Caco-2 (cell line): Measurements from ENCODE around the gene PAX7. TPM values are rescaled to one million over a fixed set of nuclear protein-coding genes. Genes with fewer than 3 reads are reported as not detected.

ENCODE experiments used
- BruUV-seq: library from RNA; stranded (reverse); fragments of 400-500 nt; replicated peaks from 2 replicates; lab custom pipeline; 2021; lab: Mats Ljungman, UMichigan
- CTCF ChIA-PET: fragments of 300-600 bp; sonication (Branson Sonifier 250); formaldehyde crosslinking; loops from one replicate; lab custom pipeline; 2022; ENCODE audit warnings: antibody characterized with exemption; lab: Charles Lee
- POLR2A ChIA-PET: fragments of 300-600 bp; sonication (Branson Sonifier 250); formaldehyde crosslinking; loops from one replicate; lab custom pipeline; 2022; ENCODE audit warnings: antibody characterized with exemption; lab: Charles Lee
- DNase-seq, 2 experiments: peaks; one replicate each; pipeline versions ENCODE4 v3.0.0 to v3.0.0-alpha.2; 2020 to 2022
- H3K27me3 ChIP-seq: replicated peaks from 2 replicates; pipeline ENCODE4 v1.6.0; 2011; ENCODE audit warnings: low read length; ENCODE audit not compliant: control insufficient read depth, insufficient read depth
- H3K36me3 ChIP-seq: 2 replicates; pipeline ENCODE4 v1.5.1; 2011; ENCODE audit warnings: low read length; ENCODE audit not compliant: control insufficient read depth, insufficient read depth
- H3K4me1 ChIP-seq: fragments of 250-450 bp; sonication (Bioruptor Pico); 2 replicates; pipeline ENCODE4 v1.5.1; 2020; ENCODE audit warnings: mild to moderate bottlenecking
- H3K4me3 ChIP-seq: 2 replicates; pipeline ENCODE4 v1.5.1; 2011; ENCODE audit warnings: low read depth, mild to moderate bottlenecking, control low read depth, low read length
- H3K9me3 ChIP-seq: fragments of 250-450 bp; sonication (Bioruptor Pico); 2 replicates; pipeline ENCODE4 v1.5.1; 2020; ENCODE audit warnings: mild to moderate bottlenecking, moderate library complexity
- H3K27ac Mint-ChIP-seq: one replicate; pipeline ENCODE4 v1.8.0; 2022; ENCODE audit warnings: mixed read lengths; ENCODE audit not compliant: unreplicated experiment
- H3K27me3 Mint-ChIP-seq: one replicate; pipeline ENCODE4 v1.8.0; 2022; ENCODE audit warnings: mixed read lengths; ENCODE audit not compliant: insufficient read depth, unreplicated experiment
- H3K36me3 Mint-ChIP-seq: one replicate; pipeline ENCODE4 v1.8.0; 2022; ENCODE audit warnings: mild to moderate bottlenecking, mixed read lengths; ENCODE audit not compliant: insufficient read depth, unreplicated experiment
- H3K4me1 Mint-ChIP-seq: one replicate; pipeline ENCODE4 v1.8.0; 2022; ENCODE audit warnings: low read depth, mixed read lengths; ENCODE audit not compliant: unreplicated experiment
- H3K4me3 Mint-ChIP-seq: one replicate; pipeline ENCODE4 v1.8.0; 2022; ENCODE audit warnings: mild to moderate bottlenecking, moderate library complexity, mixed read lengths; ENCODE audit not compliant: unreplicated experiment
- H3K9me3 Mint-ChIP-seq: one replicate; pipeline ENCODE4 v1.8.0; 2022; ENCODE audit warnings: mixed read lengths; ENCODE audit not compliant: unreplicated experiment
- CTCF ChIP-seq, 2 experiments: fragments of 200-600 bp in 1 of 2; IDR thresholded peaks; 1 replicate in 1 of 2; 2 replicates in 1 of 2; pipeline versions ENCODE4 v1.5.1 to v1.8.0; 2011 to 2022; ENCODE audit warnings: antibody characterized with exemption in 1 of 2, control low read depth in 1 of 2, inconsistent platforms in 1 of 2, low read depth in 1 of 2, low read length in 1 of 2, mild to moderate bottlenecking in 1 of 2, moderate library complexity in 1 of 2; ENCODE audit not compliant: insufficient read depth in 1 of 2, severe bottlenecking in 1 of 2, unreplicated experiment in 1 of 2
- intact Hi-C: fragments of 100-400 bp; cut with micrococcal nuclease; formaldehyde crosslinking; loops from one replicate; pipeline ENCODE4 v1.10.0; 2022; ENCODE audit not compliant: unreplicated experiment
- total RNA-seq: library from RNA; stranded (reverse); gene quantifications from 2 replicates; pipeline ENCODE4 v1.2.3, GENCODE V29; 2022

Gene PAX7
- total RNA-seq, 1 experiment from 2014 or later = 0.18 TPM

GRCh38 chr1:18731148-18731547, 100.5 kb downstream of the PAX7 start:
- intact Hi-C loops = no loop called here
- no TSS peak for BruUV-seq
- no peaks in the 10 kb centered on the region for H3K36me3 ChIP-seq
- no peak for TF ChIP-seq CTCF (IDR thresholded peaks at IDR 0.05; ENCODE audit: insufficient read depth in 1 of 2, low read depth in 1 of 2, low read length in 1 of 2, severe bottlenecking in 1 of 2, unreplicated experiment in 1 of 2)
- H3K4me3 Mint-ChIP-seq = no peak overlapping the region
- no peaks in the 10 kb centered on the region for H3K9me3 ChIP-seq
- ChIA-PET CTCF (no interaction called here), POLR2A (no interaction called here)
- no peaks in the 10 kb centered on the region for H3K36me3 Mint-ChIP-seq
- H3K4me3 ChIP-seq = no peak overlapping the region
- no peaks in the 10 kb centered on the region for H3K4me1 Mint-ChIP-seq
- H3K4me1 ChIP-seq = no peaks in the 10 kb centered on the region
- H3K27me3 ChIP-seq = no peaks in the 10 kb centered on the region
- H3K9me3 Mint-ChIP-seq = no peaks in the 10 kb centered on the region
- H3K27ac Mint-ChIP-seq = no peak overlapping the region
- peaks cover 20% of the 10 kb centered on the region for H3K27me3 Mint-ChIP-seq
- DNase-seq = no peak

- no peaks in the 10 kb centered on the region for H3K36me3 ChIP-seq
- Mint-ChIP-seq H3K27me3 (peaks cover 20% of the 10 kb centered on the region), H3K36me3 (no peaks in the 10 kb centered on the region), H3K9me3 (no peaks in the 10 kb centered on the region), H3K4me3 (no peak overlapping the region), H3K4me1 (no peaks in the 10 kb centered on the region), H3K27ac (no peak overlapping the region)
- ChIA-PET POLR2A (no interaction called here), CTCF (interaction anchor here (1.3 kb wide), 1 partner anchor 134 kb away, joined by 3 read pairs; no protein-coding TSS in a partner anchor)
- intact Hi-C loops = no loop called here
- no peaks in the 10 kb centered on the region for H3K9me3 ChIP-seq
- BruUV-seq = no TSS peak
- no peak overlapping the region for H3K4me3 ChIP-seq
- TF ChIP-seq CTCF (IDR thresholded peaks at IDR 0.05; ENCODE audit: insufficient read depth in 1 of 2, low read depth in 1 of 2, low read length in 1 of 2, severe bottlenecking in 1 of 2, unreplicated experiment in 1 of 2) = no peak
- H3K4me1 ChIP-seq = no peaks in the 10 kb centered on the region
- H3K27me3 ChIP-seq = no peaks in the 10 kb centered on the region
- no peak for DNase-seq
Measured at GRCh38 chr1:18731591-18732235, 101.1 kb downstream of the PAX7 start.

GRCh38 chr1:18732686-18733085, 102.0 kb downstream of the PAX7 start:
- H3K4me3 ChIP-seq = no peak overlapping the region
- Mint-ChIP-seq H3K27ac (no peak overlapping the region), H3K4me3 (no peak overlapping the region), H3K27me3 (peaks cover 12% of the 10 kb centered on the region), H3K36me3 (no peaks in the 10 kb centered on the region), H3K9me3 (no peaks in the 10 kb centered on the region), H3K4me1 (no peaks in the 10 kb centered on the region)
- no peaks in the 10 kb centered on the region for H3K36me3 ChIP-seq
- H3K4me1 ChIP-seq = no peaks in the 10 kb centered on the region
- ChIA-PET CTCF (interaction anchor here (1.3 kb wide), 1 partner anchor 135 kb away, joined by 3 read pairs; no protein-coding TSS in a partner anchor), POLR2A (no interaction called here)
- TF ChIP-seq CTCF (IDR thresholded peaks at IDR 0.05; ENCODE audit: insufficient read depth in 1 of 2, low read depth in 1 of 2, low read length in 1 of 2, severe bottlenecking in 1 of 2, unreplicated experiment in 1 of 2) = no peak
- no peaks in the 10 kb centered on the region for H3K27me3 ChIP-seq
- BruUV-seq = no TSS peak
- no peak for DNase-seq
- intact Hi-C loops = no loop called here
- H3K9me3 ChIP-seq = no peaks in the 10 kb centered on the region
